GM12878 (cell line): Measurements from ENCODE around the gene CENPC. TPM values are rescaled to one million over a fixed set of nuclear protein-coding genes. Genes with fewer than 3 reads are reported as not detected.

Experiments
- ATAC-seq: fragments of 200-7000 bp; cut with Tn5 transposase; 3 replicates; pipeline ENCODE4 v1.9.1; 2020; ENCODE audit warnings: mild to moderate bottlenecking, moderate library complexity
- BruUV-seq: library from RNA; stranded (reverse); fragments of 400-500 nt; replicated peaks from 2 replicates; lab custom pipeline; 2021; lab: Mats Ljungman, UMichigan
- CTCF ChIA-PET: fragments of 300-600 bp; sonication (Branson Sonifier 250); formaldehyde crosslinking; extraction: SDS; loops from one replicate; lab custom pipeline; 2021; ENCODE audit warnings: inconsistent platforms; lab: Yijun Ruan, JAX
- POLR2A ChIA-PET: fragments of 350-600 bp; formaldehyde crosslinking; extraction: SDS; loops from one replicate; lab custom pipeline; 2021; ENCODE audit warnings: inconsistent platforms; lab: Charles Lee
- RAD21 ChIA-PET: fragments of 300-600 bp; sonication (Branson Sonifier 250); formaldehyde crosslinking; loops from one replicate; lab custom pipeline; 2023; ENCODE audit warnings: antibody characterized with exemption; ENCODE audit not compliant: unreplicated experiment; lab: Charles Lee
- SMC1A ChIA-PET: fragments of 300-600 bp; sonication (Branson Sonifier 250); formaldehyde crosslinking; loops from one replicate; lab custom pipeline; 2023; ENCODE audit not compliant: unreplicated experiment, uncharacterized antibody; lab: Charles Lee
- DNase-seq: peaks from one replicate; pipeline ENCODE4 v3.0.0-alpha.2; 2011; ENCODE audit warnings: low read depth, low spot score
- FAIRE-seq: peaks from 3 replicates; lab custom pipeline; 2011; peaks lifted over from hg19 to GRCh38; lab: Jason Lieb, UNC
- H2AFZ ChIP-seq: 2 replicates; pipeline ENCODE4 v1.6.0; 2011; ENCODE audit warnings: low read depth, low read length, control low read depth; ENCODE audit not compliant: control insufficient read depth
- H3K27ac ChIP-seq: 2 replicates; pipeline ENCODE4 v1.5.1; 2011; ENCODE audit warnings: control low read depth; ENCODE audit not compliant: control insufficient read depth, insufficient read depth
- H3K27me3 ChIP-seq, 2 experiments: replicated peaks in 1 of 2; 2 replicates each; pipeline versions ENCODE4 v1.6.0 to v1.6.1; 2011; ENCODE audit warnings: low read length in 1 of 2; ENCODE audit not compliant: control insufficient read depth in 2 of 2, insufficient read depth in 2 of 2
- H3K36me3 ChIP-seq, 2 experiments: 2 replicates each; pipeline ENCODE4 v1.5.1; 2011; ENCODE audit warnings: low read length in 1 of 2; ENCODE audit not compliant: control insufficient read depth in 2 of 2, insufficient read depth in 2 of 2
- H3K4me1 ChIP-seq: 2 replicates; pipeline ENCODE4 v1.6.1; 2011; ENCODE audit warnings: mild to moderate bottlenecking, low read length, moderate library complexity, mixed read lengths; ENCODE audit not compliant: control insufficient read depth, insufficient read depth
- H3K4me2 ChIP-seq: 2 replicates; pipeline ENCODE4 v1.6.0; 2011; ENCODE audit warnings: control low read depth; ENCODE audit not compliant: control insufficient read depth, insufficient read depth
- H3K4me3 ChIP-seq: fragments of 200-600 bp; sonication (generic); 2 replicates; pipeline ENCODE4 v1.5.1; 2016
- H3K79me2 ChIP-seq: 2 replicates; pipeline ENCODE4 v1.6.0; 2011; ENCODE audit warnings: low read length; ENCODE audit not compliant: control insufficient read depth, insufficient read depth
- H3K9ac ChIP-seq: 2 replicates; pipeline ENCODE4 v1.8.0; 2011; ENCODE audit warnings: low read length, control low read depth, mixed read lengths; ENCODE audit not compliant: control insufficient read depth, insufficient read depth
- H3K9me3 ChIP-seq: replicated peaks from 3 replicates; pipeline ENCODE4 v1.5.1; 2011; ENCODE audit warnings: mild to moderate bottlenecking, low read length; ENCODE audit not compliant: control insufficient read depth, insufficient read depth
- H4K20me1 ChIP-seq: 2 replicates; pipeline ENCODE4 v1.6.0; 2011; ENCODE audit not compliant: control insufficient read depth, insufficient read depth
- BHLHE40 ChIP-seq, 2 experiments: fragments of 450-650 bp in 1 of 2; IDR thresholded peaks; 2 replicates each; pipeline ENCODE4 v1.6.1; 2011 to 2017; ENCODE audit warnings: low read depth in 2 of 2, borderline replicate concordance in 1 of 2, improper control_type of control experiment in 1 of 2, low read length in 1 of 2, mild to moderate bottlenecking in 1 of 2
- CREB1 ChIP-seq: IDR thresholded peaks from 2 replicates; pipeline ENCODE4 v1.6.1; 2012; ENCODE audit warnings: low read depth, mild to moderate bottlenecking, inconsistent platforms
- EP300 ChIP-seq, 2 experiments: fragments of 150-350 bp in 1 of 2; IDR thresholded peaks; 2 replicates each; pipeline ENCODE4 v1.6.1; 2011 to 2012; ENCODE audit warnings: low read depth in 2 of 2, low read length in 2 of 2, borderline replicate concordance in 1 of 2, improper control_type of control experiment in 1 of 2, inconsistent platforms in 1 of 2; ENCODE audit not compliant: control insufficient read depth in 1 of 2
- MXI1 ChIP-seq: fragments of 150-350 bp; IDR thresholded peaks from 2 replicates; pipeline ENCODE4 v1.6.1; 2011; ENCODE audit warnings: low read depth, mild to moderate bottlenecking, inconsistent platforms, low read length, improper control_type of control experiment
- MYB ChIP-seq: fragments of 150-350 bp; IDR thresholded peaks from 2 replicates; pipeline ENCODE4 v1.6.1; 2014; ENCODE audit warnings: mild to moderate bottlenecking, low read depth, low read length, borderline replicate concordance
- NR2F1 ChIP-seq: fragments of 450-650 bp; conservative IDR thresholded peaks from 2 replicates; pipeline ENCODE4 v1.6.1; 2017; ENCODE audit warnings: mild to moderate bottlenecking
- POLR2A ChIP-seq: IDR thresholded peaks from 2 replicates; pipeline ENCODE4 v1.6.1; 2011; ENCODE audit warnings: low read depth, mild to moderate bottlenecking, low read length
- RCOR1 ChIP-seq: conservative IDR thresholded peaks from 2 replicates; pipeline ENCODE4 v1.6.1; 2012; ENCODE audit warnings: low read depth, low read length, improper control_type of control experiment
- SIX5 ChIP-seq: IDR thresholded peaks from 2 replicates; pipeline ENCODE4 v1.6.1; 2011; ENCODE audit warnings: mild to moderate bottlenecking, low read depth, low read length, moderate library complexity; ENCODE audit not compliant: severe bottlenecking
- TCF3 ChIP-seq: IDR thresholded peaks from 2 replicates; pipeline ENCODE4 v1.6.1; 2012; ENCODE audit warnings: low read depth, mild to moderate bottlenecking, low read length, borderline replicate concordance; ENCODE audit not compliant: insufficient read depth
- TCF7 ChIP-seq: IDR thresholded peaks from 2 replicates; pipeline ENCODE4 v1.6.1; 2014; ENCODE audit warnings: antibody characterized with exemption, borderline replicate concordance
- WRNIP1 ChIP-seq: IDR thresholded peaks from 2 replicates; pipeline ENCODE4 v1.6.1; 2011; ENCODE audit warnings: low read depth, low read length, improper control_type of control experiment, borderline replicate concordance
- ZNF622 ChIP-seq: fragments of 450-650 bp; IDR thresholded peaks from 2 replicates; pipeline ENCODE4 v1.6.1; 2017; ENCODE audit warnings: mild to moderate bottlenecking, inconsistent platforms
- ZSCAN29 ChIP-seq: fragments of 450-650 bp; IDR thresholded peaks from 2 replicates; pipeline ENCODE4 v1.6.1; 2017; ENCODE audit warnings: mild to moderate bottlenecking, moderate library complexity
- WGBS: methylation state at CpG from one replicate; pipeline ENCODE4 v1.1.6; 2016; ENCODE audit warnings: low lambda C conversion rate; ENCODE audit not compliant: insufficient replicate concordance, insufficient coverage; ENCODE audit errors: missing lambda C conversion rate; 5-methylcytosine and 5-hydroxymethylcytosine counted together
- in situ Hi-C: fragments of 300-500 bp; cut with MboI; formaldehyde crosslinking; loops from 9 replicates; pipeline ENCODE4 v1.14.3; 2018; ENCODE audit warnings: mixed read lengths
- intact Hi-C: fragments of 100-400 bp; cut with micrococcal nuclease; formaldehyde crosslinking; loops from one replicate; pipeline ENCODE4 v1.14.2; 2022; ENCODE audit not compliant: unreplicated experiment
- polyA plus RNA-seq, 11 experiments: library from polyadenylated mRNA; depleted of rRNA in 4 of 11; unstranded in 6 of 11; stranded (reverse) in 5 of 11; fragments of >200 nt; fragmentation: Nextera tagmentation in 4 of 11; fragmentation: Illumina TruSeq in 1 of 11; extraction: Ambion mirVana in 4 of 11; extraction: Trizol in 1 of 11; gene quantifications; 1 replicate in 1 of 11; 2 replicates in 10 of 11; pipeline versions ENCODE4 v1.2.1 to v1.2.3, GENCODE V29; 2011 to 2016; ENCODE audit warnings: inconsistent platforms in 2 of 11, missing spikeins in 2 of 11, low read depth in 1 of 11
- total RNA-seq, 4 experiments: library from RNA; depleted of rRNA in 3 of 4; stranded (reverse); fragments of >200 nt in 3 of 4; fragmentation: Illumina TruSeq in 1 of 4; extraction: Trizol in 1 of 4; gene quantifications; 2 replicates each; pipeline versions ENCODE4 v1.2.1 to v1.2.3, GENCODE V29; 2013 to 2021
- TF ChIP-seq, protein P1 (sequence below): fragments of 150-350 bp; IDR thresholded peaks from 2 replicates; pipeline ENCODE4 v1.6.1; 2014; ENCODE audit warnings: mild to moderate bottlenecking, low read depth, low read length
- TF ChIP-seq, protein P2 (sequence below): fragments of 450-650 bp; IDR thresholded peaks from 2 replicates; pipeline ENCODE4 v1.6.1; 2016; ENCODE audit warnings: mild to moderate bottlenecking
- TF ChIP-seq, protein P3 (sequence below): fragments of 450-650 bp; IDR thresholded peaks from 2 replicates; pipeline ENCODE4 v1.6.1; 2017; ENCODE audit warnings: mild to moderate bottlenecking, low read depth, inconsistent platforms; ENCODE audit not compliant: poor library complexity, severe bottlenecking

CENPC gene
- total and polyA plus RNA-seq, 10 of the 15 experiments (the other 5 are each of a cell fraction or from before 2014, with no cell fraction given), result 13.1 to 34.9 (median 20.3) TPM

DNA sequence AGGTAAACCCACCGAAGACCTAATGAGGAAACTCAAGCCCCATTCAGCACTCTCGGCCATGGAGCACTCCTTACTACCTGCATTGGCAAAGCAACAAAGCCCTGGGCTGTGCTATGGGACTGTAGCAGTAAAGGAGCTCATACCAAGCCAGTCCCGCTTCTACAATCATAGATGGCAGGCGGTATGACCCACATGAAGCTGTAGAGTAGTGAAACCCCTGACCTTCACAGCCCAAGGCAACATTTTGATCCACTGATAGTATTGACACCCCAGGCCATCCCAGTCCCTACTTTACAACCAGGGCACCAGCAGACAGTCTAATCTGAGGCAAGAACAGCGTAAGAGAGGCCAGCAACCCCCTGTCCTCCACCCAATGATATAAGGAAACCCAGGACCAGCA is 25.2 kb downstream of the CENPC start:
- DNase-seq, result no peak
- ChIA-PET RAD21 (no interaction called here), SMC1A (interaction anchor here (0.7 to 1.3 kb wide), 2 partner anchors 17 to 23 kb away, joined by 3 to 6 read pairs; no protein-coding TSS in a partner anchor), POLR2A (interaction anchor here (0.7 kb wide), 1 partner anchor 30 kb away, joined by 3 read pairs; no protein-coding TSS in a partner anchor), CTCF (interaction anchor here (0.9 kb wide), 2 partner anchors 11 to 15 kb away, joined by 3 read pairs; no protein-coding TSS in a partner anchor)
- Histone ChIP-seq H3K4me2 (no peak overlapping the region), H3K4me3 (no peak overlapping the region), H3K27me3 (no peaks in the 10 kb centered on the region), H3K79me2 (peaks cover 8% of the 10 kb centered on the region), H3K9ac (no peak overlapping the region), H4K20me1 (no peaks in the 10 kb centered on the region), H3K27ac (no peak overlapping the region), H3K4me1 (no peaks in the 10 kb centered on the region), H3K9me3 (no peaks in the 10 kb centered on the region), H2AFZ (no peak overlapping the region), H3K36me3 (peaks cover 3% of the 10 kb centered on the region in 2 experiments; a peak in 3 of 4 replicates)
- no peak for TF ChIP-seq NR2F1
- TF ChIP-seq BHLHE40 (IDR thresholded peaks at IDR 0.05; ENCODE audit: borderline replicate concordance in 1 of 2, low read depth in 2 of 2, low read length in 1 of 2), result no peak
- no peak for TF ChIP-seq MYB
- no peak for TF ChIP-seq SIX5
- no peak for TF ChIP-seq ZSCAN29
- TF ChIP-seq, protein P1, sequence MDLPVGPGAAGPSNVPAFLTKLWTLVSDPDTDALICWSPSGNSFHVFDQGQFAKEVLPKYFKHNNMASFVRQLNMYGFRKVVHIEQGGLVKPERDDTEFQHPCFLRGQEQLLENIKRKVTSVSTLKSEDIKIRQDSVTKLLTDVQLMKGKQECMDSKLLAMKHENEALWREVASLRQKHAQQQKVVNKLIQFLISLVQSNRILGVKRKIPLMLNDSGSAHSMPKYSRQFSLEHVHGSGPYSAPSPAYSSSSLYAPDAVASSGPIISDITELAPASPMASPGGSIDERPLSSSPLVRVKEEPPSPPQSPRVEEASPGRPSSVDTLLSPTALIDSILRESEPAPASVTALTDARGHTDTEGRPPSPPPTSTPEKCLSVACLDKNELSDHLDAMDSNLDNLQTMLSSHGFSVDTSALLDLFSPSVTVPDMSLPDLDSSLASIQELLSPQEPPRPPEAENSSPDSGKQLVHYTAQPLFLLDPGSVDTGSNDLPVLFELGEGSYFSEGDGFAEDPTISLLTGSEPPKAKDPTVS, result no peak
- TF ChIP-seq, protein P2, sequence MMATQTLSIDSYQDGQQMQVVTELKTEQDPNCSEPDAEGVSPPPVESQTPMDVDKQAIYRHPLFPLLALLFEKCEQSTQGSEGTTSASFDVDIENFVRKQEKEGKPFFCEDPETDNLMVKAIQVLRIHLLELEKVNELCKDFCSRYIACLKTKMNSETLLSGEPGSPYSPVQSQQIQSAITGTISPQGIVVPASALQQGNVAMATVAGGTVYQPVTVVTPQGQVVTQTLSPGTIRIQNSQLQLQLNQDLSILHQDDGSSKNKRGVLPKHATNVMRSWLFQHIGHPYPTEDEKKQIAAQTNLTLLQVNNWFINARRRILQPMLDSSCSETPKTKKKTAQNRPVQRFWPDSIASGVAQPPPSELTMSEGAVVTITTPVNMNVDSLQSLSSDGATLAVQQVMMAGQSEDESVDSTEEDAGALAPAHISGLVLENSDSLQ, result no peak
- TF ChIP-seq RCOR1, result no peak
- no peak for TF ChIP-seq WRNIP1
- TF ChIP-seq EP300 (IDR thresholded peaks at IDR 0.05; ENCODE audit: borderline replicate concordance in 1 of 2, control insufficient read depth in 1 of 2, low read depth in 2 of 2, low read length in 2 of 2), result no peak
- no peak for TF ChIP-seq MXI1
- TF ChIP-seq TCF7, result no peak
- TF ChIP-seq, protein P3, sequence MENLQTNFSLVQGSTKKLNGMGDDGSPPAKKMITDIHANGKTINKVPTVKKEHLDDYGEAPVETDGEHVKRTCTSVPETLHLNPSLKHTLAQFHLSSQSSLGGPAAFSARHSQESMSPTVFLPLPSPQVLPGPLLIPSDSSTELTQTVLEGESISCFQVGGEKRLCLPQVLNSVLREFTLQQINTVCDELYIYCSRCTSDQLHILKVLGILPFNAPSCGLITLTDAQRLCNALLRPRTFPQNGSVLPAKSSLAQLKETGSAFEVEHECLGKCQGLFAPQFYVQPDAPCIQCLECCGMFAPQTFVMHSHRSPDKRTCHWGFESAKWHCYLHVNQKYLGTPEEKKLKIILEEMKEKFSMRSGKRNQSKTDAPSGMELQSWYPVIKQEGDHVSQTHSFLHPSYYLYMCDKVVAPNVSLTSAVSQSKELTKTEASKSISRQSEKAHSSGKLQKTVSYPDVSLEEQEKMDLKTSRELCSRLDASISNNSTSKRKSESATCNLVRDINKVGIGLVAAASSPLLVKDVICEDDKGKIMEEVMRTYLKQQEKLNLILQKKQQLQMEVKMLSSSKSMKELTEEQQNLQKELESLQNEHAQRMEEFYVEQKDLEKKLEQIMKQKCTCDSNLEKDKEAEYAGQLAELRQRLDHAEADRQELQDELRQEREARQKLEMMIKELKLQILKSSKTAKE, result no peak
- TF ChIP-seq CREB1, result no peak
- TF ChIP-seq ZNF622, result no peak
- TF ChIP-seq TCF3, result no peak
- no peak for TF ChIP-seq POLR2A
- in situ Hi-C loops (no loop called here), intact Hi-C loops (no loop called here)
- BruUV-seq, result no TSS peak
- no peak; the same call in 2 of the 3 replicates for ATAC-seq
- WGBS, result 99% methylated on average over 5 of the region's 5 CpGs
- no peak for FAIRE-seq
